Sigmoid colon (tissue), 4 donors: ENCODE data around the gene PIGO.

Source experiments
- CTCF ChIP-seq, 4 experiments: fragments of 450-650 bp in 3 of 4; fragments of 200-600 bp in 1 of 4; IDR thresholded peaks; one replicate each; pipeline ENCODE4 v1.5.1; 2016 to 2019; ENCODE audit warnings: antibody characterized with exemption in 4 of 4, mild to moderate bottlenecking in 3 of 4, moderate library complexity in 2 of 4
- EP300 ChIP-seq, 4 donors: sonication (generic); formaldehyde crosslinking; IDR thresholded peaks; one replicate each; pipeline ENCODE4 v1.6.1; 2017; ENCODE audit warnings: antibody characterized with exemption in 4 of 4
- POLR2A ChIP-seq, 2 donors: fragments of 450-650 bp; IDR thresholded peaks; one replicate each; pipeline ENCODE4 v1.6.1; 2016; ENCODE audit warnings: antibody characterized with exemption in 2 of 2, mild to moderate bottlenecking in 2 of 2, moderate library complexity in 2 of 2

- TF ChIP-seq CTCF (IDR thresholded peaks at IDR 0.05) (no peak), EP300 (IDR thresholded peaks at IDR 0.05) (no peak), POLR2A (IDR thresholded peaks at IDR 0.05) (no peak)
These were observed 39.6 kb upstream of the PIGO start for GRCh38 chr9:35135988-35136387.
